SK-N-SH treated with all-trans-retinoic acid at 6 μM for 48 hours (cell line): ENCODE data around the gene CLOCK.

Source experiments
- ATAC-seq: fragments of 200-7000 bp; cut with Tn5 transposase; 3 replicates; pipeline ENCODE4 v1.9.1; 2020; ENCODE audit warnings: mild to moderate bottlenecking, moderate library complexity
- ARNTL ChIP-seq: fragments of 450-650 bp; formaldehyde crosslinking; IDR thresholded peaks from 2 replicates; pipeline ENCODE4 v1.5.0; 2020; ENCODE audit warnings: low read depth, mild to moderate bottlenecking, moderate library complexity, borderline replicate concordance
- BACH2 ChIP-seq: fragments of 250-450 bp; sonication (Bioruptor Pico); IDR thresholded peaks from 2 replicates; pipeline ENCODE4 v1.9.0; 2021; ENCODE audit warnings: mild to moderate bottlenecking, borderline replicate concordance
- CSDC2 ChIP-seq: fragments of 250-450 bp; sonication (Bioruptor Pico); IDR thresholded peaks from 2 replicates; pipeline ENCODE4 v1.5.0; 2020; ENCODE audit warnings: mild to moderate bottlenecking, moderate library complexity
- ESRRG ChIP-seq: fragments of 250-450 bp; sonication (Bioruptor Pico); IDR thresholded peaks from 2 replicates; pipeline ENCODE4 v1.6.1; 2021; ENCODE audit warnings: mild to moderate bottlenecking
- GLIS3 ChIP-seq: fragments of 250-450 bp; sonication (Bioruptor Pico); IDR thresholded peaks from 2 replicates; pipeline ENCODE4 v1.5.0; 2020; ENCODE audit warnings: mild to moderate bottlenecking, moderate library complexity
- ISL1 ChIP-seq: fragments of 250-450 bp; sonication (Bioruptor Pico); IDR thresholded peaks from 2 replicates; pipeline ENCODE4 v2.1.2; 2022; ENCODE audit warnings: mild to moderate bottlenecking, moderate library complexity
- OSR1 ChIP-seq: fragments of 250-450 bp; sonication (Bioruptor Pico); IDR thresholded peaks from 2 replicates; pipeline ENCODE4 v1.8.0; 2022; ENCODE audit warnings: moderate library complexity, mild to moderate bottlenecking, inconsistent platforms
- PATZ1 ChIP-seq: fragments of 250-450 bp; sonication (Bioruptor Pico); IDR thresholded peaks from 2 replicates; pipeline ENCODE4 v1.8.0; 2020; ENCODE audit warnings: mild to moderate bottlenecking, moderate library complexity, borderline replicate concordance
- POU6F1 ChIP-seq: fragments of 250-450 bp; sonication (Bioruptor Pico); IDR thresholded peaks from 2 replicates; pipeline ENCODE4 v1.8.0; 2021; ENCODE audit warnings: low read depth, mild to moderate bottlenecking, moderate library complexity, borderline replicate concordance
- RARB ChIP-seq: fragments of 250-450 bp; sonication (Bioruptor Pico); IDR thresholded peaks from 2 replicates; pipeline ENCODE4 v1.8.0; 2021; ENCODE audit warnings: mild to moderate bottlenecking, moderate library complexity
- SNAI2 ChIP-seq: fragments of 250-450 bp; sonication (Bioruptor Pico); IDR thresholded peaks from 2 replicates; pipeline ENCODE4 v1.5.0; 2020; ENCODE audit warnings: mild to moderate bottlenecking, moderate library complexity
- TCF4 ChIP-seq: fragments of 250-450 bp; sonication (Bioruptor Pico); IDR thresholded peaks from 2 replicates; pipeline ENCODE4 v1.8.0; 2021; ENCODE audit warnings: mild to moderate bottlenecking, moderate library complexity, borderline replicate concordance
- TOX ChIP-seq: fragments of 250-450 bp; sonication (Bioruptor Pico); IDR thresholded peaks from 2 replicates; pipeline ENCODE4 v1.8.0; 2021; ENCODE audit warnings: mild to moderate bottlenecking, moderate library complexity, borderline replicate concordance
- TSHZ2 ChIP-seq: fragments of 250-450 bp; sonication (Bioruptor Pico); IDR thresholded peaks from 2 replicates; pipeline ENCODE4 v1.5.0; 2020; ENCODE audit warnings: mild to moderate bottlenecking, moderate library complexity
- ZC3H10 ChIP-seq: fragments of 250-450 bp; sonication (Bioruptor Pico); IDR thresholded peaks from 2 replicates; pipeline ENCODE4 v1.5.1; 2021; ENCODE audit warnings: mild to moderate bottlenecking, moderate library complexity
- ZFP3 ChIP-seq: fragments of 250-450 bp; sonication (Bioruptor Pico); IDR thresholded peaks from 2 replicates; pipeline ENCODE4 v1.5.0; 2020; ENCODE audit warnings: mild to moderate bottlenecking, moderate library complexity
- ZFP30 ChIP-seq: fragments of 450-650 bp; formaldehyde crosslinking; IDR thresholded peaks from 2 replicates; pipeline ENCODE4 v1.5.0; 2022; ENCODE audit warnings: mild to moderate bottlenecking, moderate library complexity
- ZNF565 ChIP-seq: fragments of 450-650 bp; formaldehyde crosslinking; conservative IDR thresholded peaks from 2 replicates; pipeline ENCODE4 v1.5.0; 2020; ENCODE audit warnings: low read depth, mild to moderate bottlenecking, moderate library complexity
- ZNF70 ChIP-seq: fragments of 450-650 bp; formaldehyde crosslinking; IDR thresholded peaks from 2 replicates; pipeline ENCODE4 v1.5.0; 2020; ENCODE audit warnings: mild to moderate bottlenecking, moderate library complexity
- ZNF8 ChIP-seq: fragments of 450-650 bp; formaldehyde crosslinking; IDR thresholded peaks from 2 replicates; pipeline ENCODE4 v1.5.0; 2020; ENCODE audit warnings: mild to moderate bottlenecking, moderate library complexity
- TF ChIP-seq, protein P1 (sequence below): fragments of 250-450 bp; sonication (Bioruptor Pico); IDR thresholded peaks from 2 replicates; pipeline ENCODE4 v1.5.1; 2020; ENCODE audit warnings: low read depth, mild to moderate bottlenecking, moderate library complexity
- TF ChIP-seq, protein P2 (sequence below): fragments of 250-450 bp; sonication (Bioruptor Pico); IDR thresholded peaks from 2 replicates; pipeline ENCODE4 v1.5.1; 2021; ENCODE audit warnings: mild to moderate bottlenecking, moderate library complexity

CLOCK gene

DNA sequence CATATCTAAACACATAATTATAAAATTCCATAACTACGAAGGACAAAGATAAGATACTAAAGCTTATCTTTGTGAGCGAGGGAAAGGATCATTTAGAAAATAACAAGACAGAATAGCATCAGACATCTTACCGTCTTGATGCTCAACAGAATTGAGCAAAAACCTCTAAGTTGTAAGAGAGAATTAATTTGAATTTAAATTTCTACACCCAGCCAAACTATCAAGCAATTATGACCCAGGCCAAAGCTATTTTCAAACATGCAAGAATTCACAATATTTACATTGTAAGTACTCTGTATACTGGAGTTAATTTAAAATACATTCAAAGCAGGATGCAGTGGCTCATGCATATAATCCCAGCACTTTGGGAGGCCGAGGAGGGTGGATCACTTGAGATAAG, 16.5 kb downstream of the CLOCK start:
- ATAC-seq: no peak
- TF ChIP-seq CSDC2 (CRISPR knock-in tag) (no peak), SNAI2 (CRISPR knock-in tag) (no peak), ZNF565 (no peak), OSR1 (CRISPR knock-in tag) (no peak), TOX (CRISPR knock-in tag) (no peak), ZC3H10 (CRISPR knock-in tag) (no peak), ARNTL (CRISPR knock-in tag) (no peak), PATZ1 (CRISPR knock-in tag) (no peak), TSHZ2 (CRISPR knock-in tag) (no peak), RARB (CRISPR knock-in tag) (no peak), ZNF70 (no peak), ZNF8 (CRISPR knock-in tag) (no peak), TCF4 (CRISPR knock-in tag) (no peak), ZFP30 (CRISPR knock-in tag) (no peak), ISL1 (CRISPR knock-in tag) (no peak)
- TF ChIP-seq, protein P1, sequence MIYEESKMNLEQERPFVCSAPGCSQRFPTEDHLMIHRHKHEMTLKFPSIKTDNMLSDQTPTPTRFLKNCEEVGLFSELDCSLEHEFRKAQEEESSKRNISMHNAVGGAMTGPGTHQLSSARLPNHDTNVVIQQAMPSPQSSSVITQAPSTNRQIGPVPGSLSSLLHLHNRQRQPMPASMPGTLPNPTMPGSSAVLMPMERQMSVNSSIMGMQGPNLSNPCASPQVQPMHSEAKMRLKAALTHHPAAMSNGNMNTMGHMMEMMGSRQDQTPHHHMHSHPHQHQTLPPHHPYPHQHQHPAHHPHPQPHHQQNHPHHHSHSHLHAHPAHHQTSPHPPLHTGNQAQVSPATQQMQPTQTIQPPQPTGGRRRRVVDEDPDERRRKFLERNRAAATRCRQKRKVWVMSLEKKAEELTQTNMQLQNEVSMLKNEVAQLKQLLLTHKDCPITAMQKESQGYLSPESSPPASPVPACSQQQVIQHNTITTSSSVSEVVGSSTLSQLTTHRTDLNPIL (CRISPR knock-in tag): no peak
- TF ChIP-seq, protein P2, sequence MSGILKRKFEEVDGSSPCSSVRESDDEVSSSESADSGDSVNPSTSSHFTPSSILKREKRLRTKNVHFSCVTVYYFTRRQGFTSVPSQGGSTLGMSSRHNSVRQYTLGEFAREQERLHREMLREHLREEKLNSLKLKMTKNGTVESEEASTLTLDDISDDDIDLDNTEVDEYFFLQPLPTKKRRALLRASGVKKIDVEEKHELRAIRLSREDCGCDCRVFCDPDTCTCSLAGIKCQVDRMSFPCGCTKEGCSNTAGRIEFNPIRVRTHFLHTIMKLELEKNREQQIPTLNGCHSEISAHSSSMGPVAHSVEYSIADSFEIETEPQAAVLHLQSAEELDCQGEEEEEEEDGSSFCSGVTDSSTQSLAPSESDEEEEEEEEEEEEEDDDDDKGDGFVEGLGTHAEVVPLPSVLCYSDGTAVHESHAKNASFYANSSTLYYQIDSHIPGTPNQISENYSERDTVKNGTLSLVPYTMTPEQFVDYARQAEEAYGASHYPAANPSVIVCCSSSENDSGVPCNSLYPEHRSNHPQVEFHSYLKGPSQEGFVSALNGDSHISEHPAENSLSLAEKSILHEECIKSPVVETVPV (CRISPR knock-in tag): no peak

DNA sequence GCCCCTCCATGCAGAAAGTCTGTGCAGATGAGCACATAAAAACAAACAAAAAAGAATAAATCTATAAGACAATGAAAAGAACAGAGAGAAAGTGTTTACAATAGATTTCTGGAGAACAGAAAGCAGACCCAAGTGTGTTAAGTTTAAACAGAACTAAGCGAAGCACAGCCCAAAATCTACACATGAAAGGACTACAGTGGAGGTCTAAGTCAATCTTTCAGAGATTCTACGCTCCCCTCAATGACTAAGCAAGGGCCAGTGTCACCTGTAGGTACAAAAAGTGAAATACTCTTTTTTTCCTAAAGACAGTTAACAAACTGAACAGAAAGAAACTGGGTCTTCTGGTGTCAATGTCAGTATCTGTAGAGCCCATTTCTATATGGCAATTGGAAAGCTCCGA, 18.2 kb downstream of the CLOCK start:
- no peak for ATAC-seq
- no peak for TF ChIP-seq POU6F1 (CRISPR knock-in tag)
- TF ChIP-seq ZNF8 (CRISPR knock-in tag): no peak
- no peak for TF ChIP-seq RARB (CRISPR knock-in tag)
- no peak for TF ChIP-seq ZFP3
- TF ChIP-seq ZNF70: no peak
- no peak for TF ChIP-seq ESRRG (CRISPR knock-in tag)
- TF ChIP-seq BACH2 (CRISPR knock-in tag): no peak
- TF ChIP-seq, protein P2 (CRISPR knock-in tag): no peak
- TF ChIP-seq GLIS3 (CRISPR knock-in tag): no peak
- TF ChIP-seq ARNTL (CRISPR knock-in tag): no peak
- no peak for TF ChIP-seq CSDC2 (CRISPR knock-in tag)
- no peak for TF ChIP-seq TSHZ2 (CRISPR knock-in tag)
- no peak for TF ChIP-seq PATZ1 (CRISPR knock-in tag)
- no peak for TF ChIP-seq ZNF565
- no peak for TF ChIP-seq TOX (CRISPR knock-in tag)
